SK-N-SH (cell line): ENCODE measurements around the gene HEPH. TPM values are rescaled to one million over a fixed set of nuclear protein-coding genes. Genes with fewer than 3 reads are reported as not detected.
"Not testable (repeated sequence)": the region's sequence is repeated elsewhere in the genome, so short reads cannot be mapped to it uniquely, and the experiment has no call there.

Experiments
- CTCF ChIA-PET: fragments of 300-600, 350-600 bp; formaldehyde crosslinking; extraction: SDS; loops from one replicate; lab custom pipeline; 2021; lab: Yijun Ruan, JAX
- POLR2A ChIA-PET: fragments of 350-600 bp; sonication (Branson Sonifier 250); formaldehyde crosslinking; extraction: SDS; loops from one replicate; lab custom pipeline; 2020; ENCODE audit warnings: antibody characterized with exemption, inconsistent platforms; lab: Yijun Ruan, JAX
- DNase-seq: peaks from one replicate; pipeline ENCODE4 v3.0.0; 2012
- H2AFZ ChIP-seq: fragments of 200-600 bp; sonication (generic); 2 replicates; pipeline ENCODE4 v1.8.1; 2016; ENCODE audit warnings: antibody characterized with exemption, mild to moderate bottlenecking, low read depth
- H3F3A ChIP-seq: fragments of 200-600 bp; sonication (generic); replicated peaks from 2 replicates; pipeline ENCODE3; 2016; ENCODE audit warnings: antibody characterized with exemption, mild to moderate bottlenecking; ENCODE audit not compliant: insufficient read depth
- H3K27ac ChIP-seq, 2 experiments: fragments of 200-500 bp in 1 of 2; fragments of 200-600 bp in 1 of 2; sonication (Bioruptor generic) in 1 of 2; sonication (generic), shearing (Covaris generic) in 1 of 2; 2 replicates each; pipeline versions ENCODE4 v1.5.1 to v1.6.1; 2014 to 2016; ENCODE audit warnings: low read depth in 2 of 2, inconsistent platforms in 1 of 2, low read length in 1 of 2, mild to moderate bottlenecking in 1 of 2, mixed read lengths in 1 of 2
- H3K27me3 ChIP-seq: fragments of 200-600 bp; sonication (generic), shearing (Covaris generic); 2 replicates; pipeline ENCODE4 v1.6.1; 2016; ENCODE audit warnings: mixed run types; ENCODE audit not compliant: insufficient read depth
- H3K36me3 ChIP-seq, 2 experiments: fragments of 200-500 bp in 1 of 2; fragments of 200-600 bp in 1 of 2; sonication (Bioruptor generic) in 1 of 2; sonication (generic) in 1 of 2; replicated peaks in 1 of 2; 2 replicates each; pipeline versions ENCODE3 to v1.5.1; 2014 to 2016; ENCODE audit warnings: low read length in 1 of 2, mild to moderate bottlenecking in 1 of 2; ENCODE audit not compliant: insufficient read depth in 2 of 2, control insufficient read depth in 1 of 2
- H3K4me1 ChIP-seq, 2 experiments: fragments of 200-500 bp in 1 of 2; fragments of 200-600 bp in 1 of 2; sonication (Bioruptor generic) in 1 of 2; sonication (generic), shearing (Covaris generic) in 1 of 2; 2 replicates each; pipeline versions ENCODE4 v1.5.1 to v1.6.1; 2014 to 2016; ENCODE audit warnings: low read depth in 1 of 2, low read length in 1 of 2, mixed run types in 1 of 2; ENCODE audit not compliant: insufficient read depth in 2 of 2, control insufficient read depth in 1 of 2
- H3K4me2 ChIP-seq: fragments of 200-600 bp; sonication (generic), shearing (Covaris generic); 2 replicates; pipeline ENCODE4 v1.6.1; 2017; ENCODE audit warnings: mixed run types
- H3K4me3 ChIP-seq, 2 experiments: fragments of 200-500 bp in 1 of 2; fragments of 200-600 bp in 1 of 2; sonication (Bioruptor generic) in 1 of 2; sonication (generic), shearing (Covaris generic) in 1 of 2; 2 replicates each; pipeline versions ENCODE4 v1.5.1 to v1.8.1; 2014 to 2016; ENCODE audit warnings: low read depth in 2 of 2, inconsistent platforms in 1 of 2, low read length in 1 of 2, mild to moderate bottlenecking in 1 of 2, mixed read lengths in 1 of 2, moderate library complexity in 1 of 2
- H3K79me2 ChIP-seq: fragments of 200-600 bp; sonication (generic); 2 replicates; pipeline ENCODE4 v1.8.1; 2017; ENCODE audit warnings: mild to moderate bottlenecking; ENCODE audit not compliant: insufficient read depth
- H3K9ac ChIP-seq: fragments of 200-600 bp; sonication (generic); 2 replicates; pipeline ENCODE4 v1.6.1; 2017; ENCODE audit warnings: mixed run types
- H3K9me2 ChIP-seq: fragments of 200-600 bp; sonication (generic); 2 replicates; pipeline ENCODE4 v1.6.1; 2017; ENCODE audit warnings: mixed run types
- H3K9me3 ChIP-seq: fragments of 200-600 bp; sonication (generic); 2 replicates; pipeline ENCODE4 v1.6.1; 2017; ENCODE audit warnings: mixed run types, mild to moderate bottlenecking, moderate library complexity
- H4K20me1 ChIP-seq: fragments of 200-600 bp; sonication (generic); 2 replicates; pipeline ENCODE4 v1.6.1; 2017; ENCODE audit warnings: mild to moderate bottlenecking, mixed run types; ENCODE audit not compliant: insufficient read depth
- CTCF ChIP-seq: fragments of 200-600 bp; sonication (generic); IDR thresholded peaks from 2 replicates; pipeline ENCODE4 v1.6.1; 2017; ENCODE audit warnings: antibody characterized with exemption, mild to moderate bottlenecking, moderate library complexity
- ELF1 ChIP-seq: IDR thresholded peaks from 2 replicates; pipeline ENCODE4 v1.4.0; 2012
- EP300 ChIP-seq, 2 experiments: IDR thresholded peaks; 2 replicates each; pipeline versions ENCODE4 v1.4.0 to v1.6.1; 2012; ENCODE audit warnings: borderline replicate concordance in 1 of 2, low read depth in 1 of 2, low read length in 1 of 2
- GATA2 ChIP-seq: sonication (generic); formaldehyde crosslinking; IDR thresholded peaks from 2 replicates; pipeline ENCODE4 v1.5.0; 2020; ENCODE audit warnings: mild to moderate bottlenecking, missing genetic modification reagents
- IRF3 ChIP-seq: fragments of 150-350 bp; IDR thresholded peaks from 2 replicates; pipeline ENCODE4 v1.6.1; 2016; ENCODE audit warnings: mild to moderate bottlenecking, low read depth, low read length
- MEF2A ChIP-seq: IDR thresholded peaks from 2 replicates; pipeline ENCODE4 v1.4.0; 2012; ENCODE audit warnings: low read depth, borderline replicate concordance
- MXI1 ChIP-seq: IDR thresholded peaks from 2 replicates; pipeline ENCODE4 v1.6.1; 2012; ENCODE audit warnings: mild to moderate bottlenecking, low read depth, low read length, improper control_type of control experiment
- NFIC ChIP-seq: IDR thresholded peaks from 2 replicates; pipeline ENCODE4 v1.4.0; 2012; ENCODE audit warnings: borderline replicate concordance
- NRF1 ChIP-seq: IDR thresholded peaks from 2 replicates; pipeline ENCODE4 v1.6.1; 2012; ENCODE audit warnings: low read depth, mild to moderate bottlenecking, low read length
- RXRA ChIP-seq: IDR thresholded peaks from 2 replicates; pipeline ENCODE4 v1.4.0; 2012; ENCODE audit warnings: low read depth, mild to moderate bottlenecking, borderline replicate concordance
- SMC3 ChIP-seq: IDR thresholded peaks from 2 replicates; pipeline ENCODE4 v1.6.1; 2012; ENCODE audit warnings: low read depth, low read length, improper control_type of control experiment
- TCF12 ChIP-seq: IDR thresholded peaks from 2 replicates; pipeline ENCODE4 v1.4.0; 2012
- USF1 ChIP-seq: IDR thresholded peaks from 2 replicates; pipeline ENCODE4 v1.4.0; 2012; ENCODE audit warnings: low read depth, borderline replicate concordance
- ZBTB33 ChIP-seq: IDR thresholded peaks from 2 replicates; pipeline ENCODE4 v1.4.0; 2012; ENCODE audit warnings: low read depth, borderline replicate concordance
- WGBS: methylation state at CpG from one replicate; pipeline ENCODE4 v1.1.6; 2017; ENCODE audit warnings: low lambda C conversion rate; 5-methylcytosine and 5-hydroxymethylcytosine counted together
- polyA plus RNA-seq, 3 experiments: library from polyadenylated mRNA; depleted of rRNA; stranded (reverse); fragments of >200 nt; gene quantifications; 2 replicates each; pipeline ENCODE4 v1.2.3, GENCODE V29; 2012

The HEPH gene
- 8.6 and 11.5 TPM in 2 replicates for polyA plus RNA-seq (2012; rRNA removed)
- polyA plus RNA-seq (2012; cell fraction: cytosol; rRNA removed): 8.0 and 10.1 TPM in 2 replicates
- 9.1 and 11.9 TPM in 2 replicates for polyA plus RNA-seq (2012; cell fraction: nucleus; rRNA removed)

GRCh38 chrX:66163849-66164411 lies at the start of gene HEPH:
HEPH (plus strand) TSS chrX:66164247; CDS start chrX:66170571, 6,324 bp downstream.
- Histone ChIP-seq H3F3A (no peaks in the 10 kb centered on the region), H3K4me1 (no peaks in the 10 kb centered on the region)

GRCh38 chrX:66118722-66119121 lies 45.3 kb upstream of the HEPH start:
- H3K79me2 ChIP-seq, H3K9me3 ChIP-seq, H3K4me2 ChIP-seq, CTCF ChIA-PET, H3K27ac ChIP-seq, H2AFZ ChIP-seq, H3K27me3 ChIP-seq, H3K4me1 ChIP-seq, POLR2A ChIA-PET, H3K36me3 ChIP-seq, H4K20me1 ChIP-seq, H3K9ac ChIP-seq, DNase-seq, H3F3A ChIP-seq, H3K4me3 ChIP-seq, H3K9me2 ChIP-seq: not testable (repeated sequence)
- WGBS: 6% methylated on average over 6 of the region's 6 CpGs

More at GRCh38 chrX:66163849-66164411, at the start of gene HEPH:
- Histone ChIP-seq H3K36me3 (no peaks in the 10 kb centered on the region), H2AFZ (no peak within 1 kb of the TSS), H3K9me2 (no peaks in the 10 kb centered on the region), H3K9ac (no peak within 1 kb of the TSS), H3K4me3 (peak within 1 kb of the TSS; percentile 25 to 46; a peak in 3 of 4 replicates), H3K4me2 (peak within 1 kb of the TSS; percentile 15; the same call in 1 of the 2 replicates), H3K79me2 (no peaks in the 10 kb centered on the region), H4K20me1 (no peaks in the 10 kb centered on the region), H3K27me3 (no peaks in the 10 kb centered on the region), H3K27ac (no peak within 1 kb of the TSS), H3K9me3 (no peaks in the 10 kb centered on the region)
- CTCF ChIA-PET: no interaction called here
- no peak for TF ChIP-seq CTCF
- TF ChIP-seq EP300 (IDR thresholded peaks at IDR 0.05; ENCODE audit: borderline replicate concordance in 1 of 2, low read depth in 1 of 2, low read length in 1 of 2): no peak
- TF ChIP-seq SMC3: no peak
- TF ChIP-seq ELF1: no peak
- no peak for TF ChIP-seq USF1
- no peak for TF ChIP-seq ZBTB33
- no peak for TF ChIP-seq NRF1
- no peak for TF ChIP-seq GATA2
- TF ChIP-seq MXI1: no peak
- TF ChIP-seq TCF12: no peak
- no peak for TF ChIP-seq IRF3
- no peak for TF ChIP-seq MEF2A
- no peak for TF ChIP-seq RXRA
- no peak for TF ChIP-seq NFIC
- POLR2A ChIA-PET: no interaction called here
- DNase-seq: no peak
- WGBS: 18% methylated on average over 3 of the region's 3 CpGs

GRCh38 chrX:66121354-66121753 lies 42.7 kb upstream of the HEPH start:
- H3K9me2 ChIP-seq, POLR2A ChIA-PET: not testable (repeated sequence)

More at GRCh38 chrX:66121354-66121753, 42.7 kb upstream of the HEPH start:
- H3F3A ChIP-seq, H4K20me1 ChIP-seq, H3K36me3 ChIP-seq, DNase-seq, H3K27me3 ChIP-seq, H3K79me2 ChIP-seq, H2AFZ ChIP-seq, H3K9ac ChIP-seq, H3K4me1 ChIP-seq, H3K4me3 ChIP-seq, H3K9me3 ChIP-seq, H3K4me2 ChIP-seq, CTCF ChIA-PET, H3K27ac ChIP-seq: not testable (repeated sequence)
- 13% methylated on average over 2 of the region's 2 CpGs for WGBS
